ENCODE results near the gene MACROD2. TPM values are rescaled to one million over a fixed set of nuclear protein-coding genes. Genes with fewer than 3 reads are reported as not detected.

Gene MACROD2
- total and polyA plus RNA-seq, 2 donors (not counting 1 experiment from before 2014, with no cell fraction given), result 5.3 to 6.7 TPM

DNA sequence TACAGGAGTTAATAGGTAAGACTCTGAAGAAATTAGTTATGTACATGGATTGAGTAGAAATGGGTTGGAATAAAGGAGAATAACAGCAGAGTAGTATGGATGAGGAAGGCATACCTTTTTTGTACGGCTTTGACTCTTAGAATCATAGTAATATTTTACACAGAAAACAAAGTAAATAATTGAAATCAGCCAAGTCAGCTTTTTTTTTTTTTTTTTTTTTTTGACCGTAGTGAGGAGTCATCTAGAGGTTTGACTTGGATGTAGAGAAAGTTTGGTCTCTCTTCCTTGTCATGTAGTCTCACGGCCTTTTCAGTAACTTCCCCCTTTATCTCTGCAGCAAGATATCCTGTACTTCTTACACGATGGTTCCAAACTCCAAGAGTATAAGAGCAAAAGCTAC lies 183.2 kb downstream of the MACROD2 start:
- ChIA-PET CTCF (no interaction called here), POLR2A (no interaction called here)
- H4K20me1 ChIP-seq (ENCODE audit: control insufficient read depth, insufficient read depth, low read length, poor library complexity, severe bottlenecking), result no peaks in the 10 kb centered on the region
- H3K27ac ChIP-seq (ENCODE audit: low read length in 2 of 2), result no peak overlapping the region
- no peak overlapping the region for H3K4me3 ChIP-seq (ENCODE audit: control extremely low read depth in 1 of 5, extremely low read depth in 1 of 5, insufficient read depth in 1 of 5, low read depth in 2 of 5, low read length in 4 of 5)
- DNase-seq (no peak), ATAC-seq (ENCODE audit: low read depth) (no peak)
- H3K4me1 Mint-ChIP-seq, result no peaks in the 10 kb centered on the region
- intact Hi-C loops (cut with micrococcal nuclease), result no loop called here
- H3K4me1 ChIP-seq (ENCODE audit: control insufficient read depth in 2 of 2, insufficient read depth in 2 of 2, low read length in 2 of 2), result no peaks in the 10 kb centered on the region
- H3K9me3 ChIP-seq (ENCODE audit: control extremely low read depth in 1 of 3, control insufficient read depth in 2 of 3, insufficient read depth in 1 of 3, low read length in 2 of 3), result peaks cover 0 to 7% (median 2%) of the 10 kb centered on the region in 3 donors
- H3K27me3 Mint-ChIP-seq, result no peaks in the 10 kb centered on the region
- no peak overlapping the region for H3K27ac Mint-ChIP-seq
- WGBS (ENCODE audit: insufficient coverage), result no CpG with 5 or more reads among the region's 4 CpGs
- no peaks in the 10 kb centered on the region for H3K36me3 ChIP-seq (replicated peaks in 1 of 2; ENCODE audit: control extremely low read depth in 1 of 2, control insufficient read depth in 1 of 2, extremely low read depth in 1 of 2, insufficient read depth in 2 of 2, low read length in 1 of 2)
- H3K4me3 Mint-ChIP-seq, result no peak overlapping the region
- peaks cover 10% of the 10 kb centered on the region for H3K9me3 Mint-ChIP-seq (ENCODE audit: insufficient read depth)
- no peak overlapping the region for H3K9ac ChIP-seq (ENCODE audit: low read length)
- H3K27me3 ChIP-seq (replicated peaks in 1 of 4; ENCODE audit: control extremely low read depth in 1 of 4, control insufficient read depth in 3 of 4, insufficient read depth in 4 of 4, low read length in 3 of 4), result no peaks in the 10 kb centered on the region
- no peak overlapping the region for H3K4me2 ChIP-seq (replicated peaks; ENCODE audit: low read depth, low read length, poor library complexity, severe bottlenecking)
- no peak overlapping the region for H2AFZ ChIP-seq (ENCODE audit: insufficient read depth, low read depth, low read length, poor library complexity, severe bottlenecking)
- TF ChIP-seq, protein P1, sequence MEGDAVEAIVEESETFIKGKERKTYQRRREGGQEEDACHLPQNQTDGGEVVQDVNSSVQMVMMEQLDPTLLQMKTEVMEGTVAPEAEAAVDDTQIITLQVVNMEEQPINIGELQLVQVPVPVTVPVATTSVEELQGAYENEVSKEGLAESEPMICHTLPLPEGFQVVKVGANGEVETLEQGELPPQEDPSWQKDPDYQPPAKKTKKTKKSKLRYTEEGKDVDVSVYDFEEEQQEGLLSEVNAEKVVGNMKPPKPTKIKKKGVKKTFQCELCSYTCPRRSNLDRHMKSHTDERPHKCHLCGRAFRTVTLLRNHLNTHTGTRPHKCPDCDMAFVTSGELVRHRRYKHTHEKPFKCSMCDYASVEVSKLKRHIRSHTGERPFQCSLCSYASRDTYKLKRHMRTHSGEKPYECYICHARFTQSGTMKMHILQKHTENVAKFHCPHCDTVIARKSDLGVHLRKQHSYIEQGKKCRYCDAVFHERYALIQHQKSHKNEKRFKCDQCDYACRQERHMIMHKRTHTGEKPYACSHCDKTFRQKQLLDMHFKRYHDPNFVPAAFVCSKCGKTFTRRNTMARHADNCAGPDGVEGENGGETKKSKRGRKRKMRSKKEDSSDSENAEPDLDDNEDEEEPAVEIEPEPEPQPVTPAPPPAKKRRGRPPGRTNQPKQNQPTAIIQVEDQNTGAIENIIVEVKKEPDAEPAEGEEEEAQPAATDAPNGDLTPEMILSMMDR (IDR thresholded peaks at IDR 0.05), result no peak
- no peak for TF ChIP-seq EZH2 (IDR thresholded peaks at IDR 0.05; ENCODE audit: borderline replicate concordance, insufficient read depth, low read depth, low read length, poor library complexity, severe bottlenecking)
- no peaks in the 10 kb centered on the region for H3K79me2 ChIP-seq (ENCODE audit: control insufficient read depth, insufficient read depth, low read length)

DNA sequence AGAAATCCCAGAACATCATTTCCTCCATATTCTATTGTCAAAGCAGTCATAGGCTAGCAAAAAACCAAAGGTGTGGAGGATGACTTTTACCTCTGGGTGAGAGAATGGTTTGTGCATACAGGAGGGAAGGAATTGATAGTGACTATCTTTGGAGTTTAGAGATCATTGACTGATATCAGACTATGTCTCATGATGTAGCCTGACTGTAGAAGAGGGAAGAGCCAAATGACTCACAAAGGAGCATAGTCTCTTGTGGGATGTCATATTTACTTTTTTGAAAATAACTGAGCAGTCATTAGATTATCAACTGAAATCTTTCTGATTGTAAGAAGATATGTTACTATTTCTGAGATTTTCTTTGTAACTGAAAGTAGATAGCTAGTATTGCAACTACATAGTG lies 183.6 kb downstream of the MACROD2 start:
- Histone ChIP-seq H3K4me2 (replicated peaks; ENCODE audit: low read depth, low read length, poor library complexity, severe bottlenecking) (no peak overlapping the region), H3K4me1 (ENCODE audit: control insufficient read depth in 2 of 2, insufficient read depth in 2 of 2, low read length in 2 of 2) (no peaks in the 10 kb centered on the region), H3K36me3 (replicated peaks in 1 of 2; ENCODE audit: control extremely low read depth in 1 of 2, control insufficient read depth in 1 of 2, extremely low read depth in 1 of 2, insufficient read depth in 2 of 2, low read length in 1 of 2) (no peaks in the 10 kb centered on the region), H3K4me3 (ENCODE audit: control extremely low read depth in 1 of 5, extremely low read depth in 1 of 5, insufficient read depth in 1 of 5, low read depth in 2 of 5, low read length in 4 of 5) (no peak overlapping the region), H3K9ac (ENCODE audit: low read length) (no peak overlapping the region), H3K79me2 (ENCODE audit: control insufficient read depth, insufficient read depth, low read length) (no peaks in the 10 kb centered on the region), H2AFZ (ENCODE audit: insufficient read depth, low read depth, low read length, poor library complexity, severe bottlenecking) (no peak overlapping the region), H3K27ac (ENCODE audit: low read length in 2 of 2) (no peak overlapping the region), H3K27me3 (replicated peaks in 1 of 4; ENCODE audit: control extremely low read depth in 1 of 4, control insufficient read depth in 3 of 4, insufficient read depth in 4 of 4, low read length in 3 of 4) (no peaks in the 10 kb centered on the region), H4K20me1 (ENCODE audit: control insufficient read depth, insufficient read depth, low read length, poor library complexity, severe bottlenecking) (no peaks in the 10 kb centered on the region), H3K9me3 (ENCODE audit: control extremely low read depth in 1 of 3, control insufficient read depth in 2 of 3, insufficient read depth in 1 of 3, low read length in 2 of 3) (peaks cover 0 to 7% (median 2%) of the 10 kb centered on the region in 3 donors)
- intact Hi-C loops (cut with micrococcal nuclease), result no loop called here
- no peak for ATAC-seq (ENCODE audit: low read depth)
- peaks cover 3% of the 10 kb centered on the region for H3K27me3 Mint-ChIP-seq
- no peak for DNase-seq
- ChIA-PET CTCF (no interaction called here), POLR2A (no interaction called here)
- no peak overlapping the region for H3K27ac Mint-ChIP-seq
- no peak overlapping the region for H3K4me3 Mint-ChIP-seq
- H3K4me1 Mint-ChIP-seq, result no peaks in the 10 kb centered on the region
- H3K9me3 Mint-ChIP-seq (ENCODE audit: insufficient read depth), result peaks cover 9% of the 10 kb centered on the region
- no peak for TF ChIP-seq EZH2 (IDR thresholded peaks at IDR 0.05; ENCODE audit: borderline replicate concordance, insufficient read depth, low read depth, low read length, poor library complexity, severe bottlenecking)
- TF ChIP-seq, protein P1 (IDR thresholded peaks at IDR 0.05), result no peak
